GM23248 (cell line): ENCODE data around the gene RASGEF1C.

Source experiments
- EZH2 ChIP-seq: fragments of 200-600 bp; sonication (generic); IDR thresholded peaks from 2 replicates; pipeline ENCODE4 v1.6.1; 2018; ENCODE audit warnings: antibody characterized with exemption, mild to moderate bottlenecking; ENCODE audit not compliant: insufficient read depth, poor library complexity, severe bottlenecking
- EZH2phosphoT487 ChIP-seq: fragments of 200-600 bp; sonication (generic); IDR thresholded peaks from 2 replicates; pipeline ENCODE4 v1.6.1; 2018; ENCODE audit warnings: antibody characterized with exemption, moderate library complexity, mild to moderate bottlenecking, low read depth; ENCODE audit not compliant: insufficient read depth

GRCh38 chr5:180068519-180069090 lies 140.4 kb downstream of the RASGEF1C start:
- TF ChIP-seq EZH2 (no peak), EZH2phosphoT487 (no peak)
